Hematopoietic multipotent progenitor cell treated with erythropoietin and hydrocortisone succinate and interleukin-3 and kit ligand, for 8 days (in vitro differentiated cells): Measurements from ENCODE around the gene ANGEL2.
A peak's percentile ranks its signal among the peaks of the same experiment; 100 is the strongest.
"Not testable (repeated sequence)": the region's sequence is repeated elsewhere in the genome, so short reads cannot be mapped to it uniquely, and the experiment has no call there.

Experiments
- DNase-seq: peaks from one replicate; pipeline ENCODE4 v3.0.0-alpha.2; 2015

ANGEL2 gene

DNA sequence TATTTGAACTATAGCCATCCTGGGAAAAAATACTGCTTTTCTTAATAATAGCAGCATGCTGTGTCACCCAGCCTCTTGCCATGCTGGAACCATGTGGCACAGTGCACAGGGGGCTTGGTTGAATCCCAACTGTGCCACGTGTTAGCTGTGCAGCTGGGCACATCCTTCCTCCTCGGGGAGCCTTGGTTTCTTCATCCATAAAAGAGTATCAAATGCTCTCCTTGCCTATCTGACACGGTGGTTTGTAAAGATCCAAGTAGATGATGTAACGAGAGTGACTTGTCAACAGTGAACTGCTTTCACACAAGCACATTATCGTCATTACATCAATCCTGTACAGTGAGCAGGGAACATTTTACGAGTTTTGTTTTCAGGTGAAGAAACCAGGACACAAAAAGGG, 41.0 kb downstream of the ANGEL2 start:
- DNase-seq: no peak

GRCh38 chr1:212973899-212974298, 41.8 kb downstream of the ANGEL2 start:
- no peak for DNase-seq

DNA sequence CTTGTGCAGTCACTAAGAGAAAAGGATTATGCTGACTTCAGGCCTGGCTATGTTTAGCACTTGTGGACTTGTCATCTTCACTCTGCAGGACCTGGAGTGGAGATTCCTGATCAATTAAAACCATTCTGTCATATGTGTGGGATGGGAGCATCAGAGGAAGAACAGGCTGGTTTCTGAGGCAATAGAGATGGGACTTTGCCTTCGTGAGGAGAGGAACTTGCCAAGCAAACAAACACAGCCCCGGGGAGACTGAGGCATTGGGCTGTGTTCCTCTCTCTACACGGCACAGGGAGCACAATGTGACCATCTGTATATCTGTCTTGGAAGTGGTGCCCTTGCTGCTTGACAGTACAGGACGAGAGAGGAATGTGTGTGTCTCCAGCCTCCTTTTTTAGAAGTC, 42.2 kb downstream of the ANGEL2 start:
- DNase-seq: no peak

DNA sequence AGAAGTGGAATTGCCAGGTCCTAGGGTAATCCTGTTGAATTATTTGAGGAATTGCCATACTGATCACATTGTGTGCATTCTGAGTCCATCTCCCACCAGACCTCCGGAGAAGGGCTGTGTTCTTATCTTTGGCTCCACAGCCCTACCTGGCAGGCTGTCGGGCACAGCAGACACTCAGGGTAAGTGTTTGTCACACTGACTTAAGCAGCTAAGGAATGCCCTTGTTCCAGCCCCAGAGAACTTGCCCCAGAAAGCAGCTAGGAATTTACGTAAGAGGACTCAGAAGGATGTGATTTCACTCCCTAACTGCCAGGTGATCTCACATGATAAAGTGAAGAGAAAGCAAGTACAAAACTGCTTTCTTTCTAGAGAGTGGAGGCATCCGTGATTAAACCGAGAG, 44.4 kb downstream of the ANGEL2 start:
- DNase-seq: no peak

GRCh38 chr1:212970085-212970484, 45.6 kb downstream of the ANGEL2 start:
- no peak for DNase-seq

DNA sequence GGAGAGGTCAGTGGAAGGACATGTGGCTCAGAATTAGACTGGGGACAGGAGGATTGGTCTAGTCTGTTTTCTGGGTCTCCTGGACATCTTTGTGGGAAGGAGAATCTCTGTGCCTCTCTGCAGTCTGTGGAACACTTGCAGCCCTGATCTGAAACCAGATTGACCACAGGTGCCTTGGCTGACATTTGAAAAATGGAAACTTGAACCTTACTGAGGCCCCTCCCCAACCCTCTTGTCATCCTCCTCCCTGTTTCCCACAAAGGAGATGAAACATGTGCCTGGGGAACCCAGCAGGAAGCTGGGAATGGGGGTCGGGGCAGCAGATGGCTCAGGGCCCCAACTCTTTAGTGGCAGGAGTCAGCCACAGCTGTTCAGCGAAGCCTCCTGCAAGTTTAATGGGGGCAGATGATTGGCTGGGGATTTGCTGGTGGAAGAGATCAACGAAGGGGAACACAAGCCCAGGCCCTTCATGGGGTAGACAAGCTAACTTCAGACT, 47.3 kb downstream of the ANGEL2 start:
- no peak for DNase-seq

DNA sequence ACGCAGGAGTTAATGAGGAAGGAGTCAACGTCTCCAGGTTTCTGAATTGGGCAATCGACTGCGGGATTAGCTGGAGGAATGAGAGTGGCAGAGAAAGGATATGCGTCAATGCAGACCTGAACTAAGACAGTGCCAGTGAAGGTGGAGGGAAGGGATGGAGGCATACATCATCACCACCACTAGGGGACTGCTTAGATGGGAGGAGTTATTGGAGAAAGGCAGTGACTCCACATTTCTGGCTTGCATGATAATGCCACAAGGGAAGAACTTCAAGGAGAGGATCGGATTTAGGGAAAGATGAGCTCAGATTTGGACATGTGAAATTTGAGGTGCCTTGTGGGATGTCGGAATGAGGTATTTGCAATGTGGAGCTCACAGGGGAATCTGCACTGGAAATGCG, 47.9 kb downstream of the ANGEL2 start:
- peak; percentile 36 for DNase-seq

GRCh38 chr1:212966616-212967015, 49.1 kb downstream of the ANGEL2 start:
- no peak for DNase-seq

DNA sequence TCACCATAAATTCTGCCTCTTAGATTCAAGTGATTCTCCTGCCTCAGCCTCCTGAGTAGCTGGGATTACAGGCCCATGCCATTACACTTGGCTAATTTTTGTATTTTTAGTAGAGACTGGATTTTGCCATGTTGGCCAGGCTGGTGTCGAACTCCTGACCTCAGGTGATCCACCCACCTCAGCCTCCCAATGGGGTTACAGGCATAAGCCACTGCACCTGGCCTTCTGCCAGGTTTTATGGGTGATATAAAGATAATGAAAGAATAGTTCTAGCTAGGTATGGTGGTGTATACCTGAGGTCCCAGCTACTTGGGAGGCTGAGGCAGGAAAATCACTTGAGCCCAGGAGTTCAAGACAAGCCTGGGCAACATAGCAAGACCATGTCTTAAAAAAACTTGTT, 50.7 kb downstream of the ANGEL2 start:
- DNase-seq: not testable (repeated sequence)

- DNase-seq: no peak
These were observed 51.6 kb downstream of the ANGEL2 start for GRCh38 chr1:212964102-212964501.

GRCh38 chr1:212962509-212962908, 53.2 kb downstream of the ANGEL2 start:
- no peak for DNase-seq

GRCh38 chr1:212960932-212961331, 54.7 kb downstream of the ANGEL2 start:
- DNase-seq: no peak

GRCh38 chr1:212959266-212960220, 56.1 kb downstream of the ANGEL2 start:
- no peak for DNase-seq

GRCh38 chr1:212958175-212958574, 57.5 kb downstream of the ANGEL2 start:
- no peak for DNase-seq

- no peak for DNase-seq
These were observed 58.1 kb downstream of the ANGEL2 start for GRCh38 chr1:212957546-212957945.

- DNase-seq: no peak
These were observed 59.6 kb downstream of the ANGEL2 start for GRCh38 chr1:212955961-212956620.

DNA sequence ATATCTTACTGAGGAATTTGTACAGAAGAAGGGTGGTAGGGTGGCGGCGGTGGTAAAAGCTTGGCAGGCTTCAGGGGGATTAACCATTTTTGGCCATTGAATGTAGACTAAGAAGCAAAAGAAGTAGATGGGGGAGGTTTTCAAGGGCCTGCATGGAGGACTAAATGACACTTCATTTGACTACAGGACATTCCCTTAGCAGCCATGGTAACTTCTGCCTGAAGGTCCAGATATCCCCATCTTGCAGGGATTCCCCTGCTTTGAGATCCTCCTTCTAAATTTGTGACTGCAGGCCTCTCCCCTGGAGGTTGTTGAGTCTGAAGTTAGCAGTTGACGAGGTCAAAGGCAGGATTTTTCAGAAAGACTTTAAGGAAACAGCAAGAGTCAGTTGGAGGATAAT, 60.6 kb downstream of the ANGEL2 start:
- DNase-seq: no peak

- no peak for DNase-seq
These were observed 61.2 kb downstream of the ANGEL2 start for GRCh38 chr1:212954514-212954913.

DNA sequence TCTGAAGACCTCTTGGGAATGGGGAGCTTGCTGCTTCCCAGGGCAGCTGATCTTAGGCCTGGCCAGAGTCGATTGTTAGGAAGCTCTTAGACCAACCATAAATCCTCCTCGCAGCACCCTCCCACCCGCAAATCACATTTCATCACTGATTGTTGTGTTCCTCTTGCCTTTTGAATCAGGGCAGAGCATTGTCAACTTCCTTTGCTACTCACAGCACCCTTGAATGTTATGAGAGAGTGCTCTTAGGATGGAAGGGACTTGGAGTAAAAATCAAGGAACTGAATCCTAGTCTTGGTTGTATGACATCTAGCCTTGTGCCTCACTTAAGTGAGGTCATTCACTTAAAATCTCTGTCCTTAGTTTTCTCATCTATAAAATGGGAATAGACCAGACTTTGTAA, 62.3 kb downstream of the ANGEL2 start:
- DNase-seq: no peak

- DNase-seq: no peak
These were observed 63.1 kb downstream of the ANGEL2 start for GRCh38 chr1:212952641-212952976.

GRCh38 chr1:212951947-212952640, 63.6 kb downstream of the ANGEL2 start:
- DNase-seq: no peak

DNA sequence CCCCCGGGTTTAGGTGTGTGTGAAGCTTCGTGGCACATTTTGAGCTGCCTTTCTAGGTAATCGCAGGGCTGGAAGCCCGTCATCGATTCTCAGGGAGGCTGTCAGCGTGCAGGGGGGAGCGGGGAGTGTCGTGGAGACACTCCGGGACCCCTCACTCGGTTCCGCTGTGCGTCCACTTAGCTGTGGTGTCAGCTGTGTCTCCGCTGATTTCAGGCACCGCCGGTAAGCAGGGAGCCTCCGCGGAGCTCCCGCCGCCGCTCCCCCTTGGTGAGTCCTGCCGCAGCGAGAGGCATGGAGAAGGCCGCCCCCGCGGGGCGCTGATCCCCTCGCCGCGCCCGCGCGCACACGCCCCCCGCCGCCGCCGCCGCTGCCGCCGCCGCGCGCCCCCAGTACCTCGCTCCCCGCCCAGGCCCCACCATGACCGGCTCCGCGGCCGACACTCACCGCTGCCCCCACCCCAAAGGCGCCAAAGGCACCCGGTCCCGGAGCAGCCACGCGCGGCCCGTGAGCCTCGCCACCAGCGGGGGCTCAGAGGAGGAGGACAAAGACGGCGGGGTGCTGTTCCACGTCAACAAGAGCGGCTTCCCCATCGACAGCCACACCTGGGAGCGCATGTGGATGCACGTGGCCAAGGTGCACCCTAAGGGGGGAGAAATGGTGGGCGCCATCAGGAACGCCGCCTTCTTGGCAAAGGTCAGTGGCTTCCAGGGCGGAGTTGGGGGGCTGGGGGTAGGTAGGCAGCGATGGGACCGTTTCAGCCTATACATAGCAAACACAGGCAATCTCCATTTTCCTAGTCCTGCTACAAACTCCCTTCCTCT, 64.3 kb downstream of the ANGEL2 start:
- DNase-seq: no peak
